B cell (primary cell): Measurements from ENCODE around the gene CDKAL1. TPM values are rescaled to one million over a fixed set of nuclear protein-coding genes. Genes with fewer than 3 reads are reported as not detected.

Source experiments
- ATAC-seq: fragments of 200-7000 bp; cut with Tn5 transposase; one replicate; pipeline ENCODE4 v1.10.0; 2021; ENCODE audit warnings: low read depth, mild to moderate bottlenecking, moderate number of reproducible peaks, moderate library complexity
- CTCF ChIA-PET: fragments of 350-600 bp; sonication (Branson Sonifier 250); formaldehyde crosslinking; loops from one replicate; lab custom pipeline; 2021; ENCODE audit warnings: antibody characterized with exemption, inconsistent platforms; lab: Charles Lee
- POLR2A ChIA-PET: fragments of 350-600 bp; sonication (Branson Sonifier 250); formaldehyde crosslinking; loops from one replicate; lab custom pipeline; 2021; ENCODE audit warnings: antibody characterized with exemption; lab: Charles Lee
- DNase-seq: peaks from one replicate; pipeline ENCODE4 v3.0.0; 2013
- H2AFZ ChIP-seq: 2 replicates; pipeline ENCODE4 v1.6.1; 2012; ENCODE audit warnings: mild to moderate bottlenecking, low read depth, low read length; ENCODE audit not compliant: insufficient read depth, poor library complexity, severe bottlenecking
- H3K27ac ChIP-seq, 2 donors: 1 replicate in 1 of 2; 2 replicates in 1 of 2; pipeline ENCODE4 v1.5.1; 2012 to 2013; ENCODE audit warnings: low read length in 2 of 2, mild to moderate bottlenecking in 2 of 2, moderate library complexity in 1 of 2
- H3K27me3 ChIP-seq, 4 experiments: fragments of 200-600 bp in 1 of 4; sonication (generic) in 1 of 4; replicated peaks in 1 of 4; 1 replicate in 2 of 4; 2 replicates in 2 of 4; pipeline versions ENCODE4 v1.6.1 to v1.7.0; 2013 to 2016; ENCODE audit warnings: low read length in 3 of 4, mild to moderate bottlenecking in 2 of 4, mixed read lengths in 1 of 4, moderate library complexity in 1 of 4; ENCODE audit not compliant: insufficient read depth in 4 of 4, control insufficient read depth in 3 of 4; ENCODE audit errors: control extremely low read depth in 1 of 4
- H3K36me3 ChIP-seq, 2 experiments: replicated peaks in 1 of 2; 1 replicate in 1 of 2; 2 replicates in 1 of 2; pipeline versions ENCODE4 v1.6.1 to v1.7.1; 2013; ENCODE audit warnings: low read length in 1 of 2; ENCODE audit not compliant: insufficient read depth in 2 of 2, control insufficient read depth in 1 of 2; ENCODE audit errors: control extremely low read depth in 1 of 2, extremely low read depth in 1 of 2
- H3K4me1 ChIP-seq, 2 donors: fragments of 200-600 bp in 1 of 2; sonication (generic) in 1 of 2; 1 replicate in 1 of 2; 2 replicates in 1 of 2; pipeline versions ENCODE4 v1.5.1 to v1.6.1; 2013 to 2017; ENCODE audit warnings: low read length in 2 of 2; ENCODE audit not compliant: control insufficient read depth in 2 of 2, insufficient read depth in 2 of 2
- H3K4me2 ChIP-seq: replicated peaks from 2 replicates; pipeline ENCODE3; 2012; ENCODE audit warnings: mild to moderate bottlenecking, low read depth, low read length; ENCODE audit not compliant: poor library complexity, severe bottlenecking
- H3K4me3 ChIP-seq, 5 experiments: fragments of 200-600 bp in 1 of 5; sonication (generic) in 1 of 5; 1 replicate in 3 of 5; 2 replicates in 2 of 5; pipeline versions ENCODE4 v1.5.1 to v1.7.0; 2011 to 2016; ENCODE audit warnings: low read length in 4 of 5, mild to moderate bottlenecking in 4 of 5, low read depth in 2 of 5, control low read depth in 1 of 5, moderate library complexity in 1 of 5; ENCODE audit not compliant: insufficient read depth in 1 of 5; ENCODE audit errors: control extremely low read depth in 1 of 5, extremely low read depth in 1 of 5
- H3K79me2 ChIP-seq: fragments of 200-600 bp; sonication (generic); one replicate; pipeline ENCODE4 v1.6.0; 2016; ENCODE audit warnings: low read length; ENCODE audit not compliant: control insufficient read depth, insufficient read depth
- H3K9ac ChIP-seq: fragments of 200-600 bp; sonication (generic); 2 replicates; pipeline ENCODE4 v1.6.1; 2017; ENCODE audit warnings: mild to moderate bottlenecking, low read length, moderate library complexity
- H3K9me3 ChIP-seq, 3 donors: one replicate each; pipeline versions ENCODE4 v1.6.1 to v1.7.1; 2013; ENCODE audit warnings: low read length in 2 of 3; ENCODE audit not compliant: control insufficient read depth in 2 of 3, insufficient read depth in 1 of 3; ENCODE audit errors: control extremely low read depth in 1 of 3
- H4K20me1 ChIP-seq: 2 replicates; pipeline ENCODE4 v1.6.0; 2012; ENCODE audit warnings: mild to moderate bottlenecking, low read length; ENCODE audit not compliant: insufficient read depth, control insufficient read depth, poor library complexity, severe bottlenecking
- H3K27ac Mint-ChIP-seq: one replicate; pipeline ENCODE4 v1.8.0; 2021; ENCODE audit warnings: mixed read lengths
- H3K27me3 Mint-ChIP-seq: one replicate; pipeline ENCODE4 v1.8.0; 2021; ENCODE audit warnings: mixed read lengths
- H3K4me1 Mint-ChIP-seq: one replicate; pipeline ENCODE4 v1.8.0; 2021; ENCODE audit warnings: mixed read lengths
- H3K4me3 Mint-ChIP-seq: one replicate; pipeline ENCODE4 v1.8.0; 2021; ENCODE audit warnings: mixed read lengths
- H3K9me3 Mint-ChIP-seq: one replicate; pipeline ENCODE4 v1.8.0; 2022; ENCODE audit warnings: mixed read lengths; ENCODE audit not compliant: insufficient read depth
- EZH2 ChIP-seq: IDR thresholded peaks from 2 replicates; pipeline ENCODE4 v1.6.1; 2012; ENCODE audit warnings: borderline replicate concordance, low read depth, mild to moderate bottlenecking, moderate library complexity, low read length; ENCODE audit not compliant: insufficient read depth, poor library complexity, severe bottlenecking
- WGBS: methylation state at CpG from one replicate; pipeline ENCODE4 v1.1.5; 2013; ENCODE audit warnings: missing lambda C conversion rate; ENCODE audit not compliant: insufficient coverage; 5-methylcytosine and 5-hydroxymethylcytosine counted together
- intact Hi-C: fragments of 100-400 bp; cut with micrococcal nuclease; formaldehyde crosslinking; loops from one replicate; pipeline ENCODE4 v1.10.0; 2022
- polyA plus RNA-seq: library from polyadenylated mRNA; depleted of rRNA; stranded (reverse); fragments of >200 nt; gene quantifications from 2 replicates; pipeline ENCODE4 v1.2.3, GENCODE V29; 2012
- total RNA-seq, 2 donors: library from RNA; stranded (reverse); fragments of 120-200 nt in 1 of 2; gene quantifications; 1 replicate in 1 of 2; 2 replicates in 1 of 2; pipeline versions ENCODE4 v1.2.3 to v1.2.4, GENCODE V29; 2013 to 2022
- TF ChIP-seq, protein P1 (sequence below): fragments of 200-600 bp; IDR thresholded peaks from one replicate; pipeline ENCODE4 v1.8.0; 2022; ENCODE audit warnings: antibody characterized with exemption, mild to moderate bottlenecking

CDKAL1 gene
- total and polyA plus RNA-seq, 2 donors (not counting 1 experiment from before 2014, with no cell fraction given), result 6.1 to 33.3 TPM

- Histone ChIP-seq H3K79me2 (no peaks in the 10 kb centered on the region), H2AFZ (no peak overlapping the region), H3K27ac (no peak overlapping the region), H3K27me3 (no peaks in the 10 kb centered on the region), H3K9ac (no peak overlapping the region), H3K4me1 (peaks cover 24 to 26% of the 10 kb centered on the region in 2 donors), H4K20me1 (no peaks in the 10 kb centered on the region), H3K4me3 (no peak overlapping the region), H3K4me2 (no peak overlapping the region), H3K9me3 (no peaks in the 10 kb centered on the region), H3K36me3 (peaks cover 0 to 3% of the 10 kb centered on the region in 2 experiments)
- POLR2A ChIA-PET, result no interaction called here
- Mint-ChIP-seq H3K4me1 (peaks cover 29% of the 10 kb centered on the region), H3K27me3 (no peaks in the 10 kb centered on the region), H3K27ac (no peak overlapping the region), H3K9me3 (no peaks in the 10 kb centered on the region), H3K4me3 (no peak overlapping the region)
- DNase-seq, result no peak
- intact Hi-C loops, result no loop called here
- CTCF ChIA-PET, result no interaction called here
- TF ChIP-seq, protein P1, sequence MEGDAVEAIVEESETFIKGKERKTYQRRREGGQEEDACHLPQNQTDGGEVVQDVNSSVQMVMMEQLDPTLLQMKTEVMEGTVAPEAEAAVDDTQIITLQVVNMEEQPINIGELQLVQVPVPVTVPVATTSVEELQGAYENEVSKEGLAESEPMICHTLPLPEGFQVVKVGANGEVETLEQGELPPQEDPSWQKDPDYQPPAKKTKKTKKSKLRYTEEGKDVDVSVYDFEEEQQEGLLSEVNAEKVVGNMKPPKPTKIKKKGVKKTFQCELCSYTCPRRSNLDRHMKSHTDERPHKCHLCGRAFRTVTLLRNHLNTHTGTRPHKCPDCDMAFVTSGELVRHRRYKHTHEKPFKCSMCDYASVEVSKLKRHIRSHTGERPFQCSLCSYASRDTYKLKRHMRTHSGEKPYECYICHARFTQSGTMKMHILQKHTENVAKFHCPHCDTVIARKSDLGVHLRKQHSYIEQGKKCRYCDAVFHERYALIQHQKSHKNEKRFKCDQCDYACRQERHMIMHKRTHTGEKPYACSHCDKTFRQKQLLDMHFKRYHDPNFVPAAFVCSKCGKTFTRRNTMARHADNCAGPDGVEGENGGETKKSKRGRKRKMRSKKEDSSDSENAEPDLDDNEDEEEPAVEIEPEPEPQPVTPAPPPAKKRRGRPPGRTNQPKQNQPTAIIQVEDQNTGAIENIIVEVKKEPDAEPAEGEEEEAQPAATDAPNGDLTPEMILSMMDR, result no peak
- TF ChIP-seq EZH2, result no peak
- no peak for ATAC-seq
- no CpG with 5 or more reads among the region's 2 CpGs for WGBS
Measured at GRCh38 chr6:21095462-21095861, 561.2 kb downstream of the CDKAL1 start.

GRCh38 chr6:21098134-21098533 lies 563.9 kb downstream of the CDKAL1 start:
- no peaks in the 10 kb centered on the region for H3K27me3 ChIP-seq
- TF ChIP-seq, protein P1, result no peak
- TF ChIP-seq EZH2, result no peak
- H3K9me3 ChIP-seq, result no peaks in the 10 kb centered on the region
- Mint-ChIP-seq H3K4me1 (peaks cover 50% of the 10 kb centered on the region), H3K4me3 (peak overlapping the region; percentile 2), H3K27ac (no peak overlapping the region), H3K27me3 (no peaks in the 10 kb centered on the region), H3K9me3 (no peaks in the 10 kb centered on the region)
- no peak overlapping the region for H3K9ac ChIP-seq
- H3K27ac ChIP-seq, result no peak overlapping the region
- no peak overlapping the region for H3K4me2 ChIP-seq
- ATAC-seq (no peak), DNase-seq (no peak)
- H3K79me2 ChIP-seq, result no peaks in the 10 kb centered on the region
- ChIA-PET CTCF (interaction anchor here (1.0 kb wide), 1 partner anchor 12 kb away, joined by 3 read pairs; no protein-coding TSS in a partner anchor), POLR2A (interaction anchor here (0.6 kb wide), 1 partner anchor 885 kb away, joined by 5 read pairs; no protein-coding TSS in a partner anchor)
- intact Hi-C loops, result no loop called here
- H3K4me1 ChIP-seq, result peaks cover 46 to 48% of the 10 kb centered on the region in 2 donors
- no peaks in the 10 kb centered on the region for H3K36me3 ChIP-seq
- H2AFZ ChIP-seq, result no peak overlapping the region
- no peaks in the 10 kb centered on the region for H4K20me1 ChIP-seq
- H3K4me3 ChIP-seq, result no peak overlapping the region
- WGBS, result 86% methylated on average over 2 of the region's 4 CpGs
